GM18520 (cell line): Measurements from ENCODE around the gene SYNGR2.
A peak's percentile ranks its signal among the peaks of the same experiment; 100 is the strongest.
"Not testable (repeated sequence)": the region's sequence is repeated elsewhere in the genome, so short reads cannot be mapped to it uniquely, and the experiment has no call there.

Experiments used
- ATAC-seq: cut with Tn5 transposase; IDR thresholded peaks from one replicate; pipeline ENCODE4 v1.9.1; 2021; ENCODE audit not compliant: unreplicated experiment

SYNGR2 gene

GRCh38 chr17:78129351-78130089, 38.9 kb upstream of the SYNGR2 start:
- no peak for ATAC-seq

DNA sequence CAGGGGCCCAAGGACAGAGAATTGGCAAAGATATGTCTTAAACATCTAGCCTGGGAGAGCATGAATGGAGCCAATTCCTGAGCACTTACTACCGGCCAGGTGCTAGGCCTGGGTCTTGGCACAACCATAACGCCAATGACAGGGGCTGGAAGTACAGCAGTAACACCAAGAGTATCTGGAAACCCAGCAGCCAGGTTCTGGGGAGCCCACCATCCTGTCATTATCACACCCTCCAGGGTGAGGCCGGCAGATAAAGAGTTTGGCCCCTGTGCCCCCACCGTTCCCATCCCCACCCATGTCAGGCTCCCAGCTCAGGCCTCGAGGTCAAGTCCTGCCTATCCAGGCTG, 38.3 kb upstream of the SYNGR2 start:
- ATAC-seq: no peak

DNA sequence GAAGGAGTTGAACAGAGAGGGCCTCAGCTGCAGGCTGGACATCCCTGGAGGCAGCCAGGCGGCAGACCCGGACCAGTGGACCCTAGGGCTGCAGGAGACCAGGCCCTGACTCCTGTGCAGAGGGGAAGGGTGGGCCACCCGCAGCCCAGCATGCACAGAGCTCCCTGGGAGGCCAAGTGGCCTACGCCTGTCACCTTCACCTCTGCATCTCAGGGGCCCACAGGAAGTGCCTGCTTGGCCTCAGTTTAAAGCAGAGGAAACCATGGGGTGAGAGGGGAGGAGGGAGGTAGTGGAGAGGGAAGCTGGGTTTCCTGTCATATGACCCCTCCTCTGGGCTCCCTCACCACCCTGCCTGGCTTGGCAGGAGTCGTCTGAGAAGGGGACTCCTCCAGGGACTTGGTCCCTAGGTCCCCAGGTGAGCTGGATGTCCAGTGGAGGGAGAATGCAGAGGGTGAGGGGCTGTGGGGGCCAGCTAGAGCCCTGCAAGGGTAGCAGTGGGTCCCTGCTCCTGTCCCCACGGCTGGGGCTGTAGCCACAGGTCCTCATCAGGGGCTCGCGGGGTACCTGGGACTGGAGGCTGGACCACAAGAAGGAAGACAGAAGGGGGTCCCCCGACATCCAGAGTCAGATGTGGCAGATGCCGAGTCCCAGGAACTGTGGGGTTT, 37.8 kb upstream of the SYNGR2 start, which contains the start of gene TMC8:
Gene TMC8, plus strand, starts transcription at position 335 of the 665 bp plus-strand sequence. CDS start 818 bp downstream, outside the sequence.
- no peak for ATAC-seq

- no peak for ATAC-seq
These were observed 37.0 kb upstream of the SYNGR2 start for GRCh38 chr17:78131172-78132083.

DNA sequence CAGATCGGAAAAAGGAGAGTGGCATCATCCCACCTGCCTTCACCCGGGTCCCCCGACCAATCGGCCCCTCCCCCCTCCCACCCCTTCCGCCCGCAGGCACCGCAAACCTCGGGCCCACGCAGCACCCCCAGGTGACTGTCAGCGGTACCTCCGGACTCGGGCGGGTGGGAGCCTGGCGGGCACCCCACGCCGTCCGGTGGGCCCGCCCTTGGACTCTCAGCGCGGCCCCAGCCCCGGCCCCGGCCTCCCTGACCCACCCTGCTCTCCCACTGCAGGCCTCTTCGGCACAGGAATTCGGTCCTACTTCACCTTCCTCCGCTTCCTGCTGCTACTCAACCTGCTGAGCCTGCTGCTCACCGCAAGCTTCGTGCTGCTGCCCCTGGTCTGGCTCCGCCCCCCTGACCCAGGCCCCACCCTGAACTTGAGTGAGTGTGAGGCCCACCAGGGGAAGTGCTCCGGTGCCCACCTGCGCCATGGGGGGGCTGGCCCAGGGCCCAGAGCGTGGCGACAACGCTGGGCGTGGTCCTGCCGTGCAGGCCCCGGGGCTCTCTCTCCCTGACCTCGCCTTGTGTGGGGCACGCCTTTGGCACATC, 36.2 kb upstream of the SYNGR2 start:
- no peak for ATAC-seq

GRCh38 chr17:78132767-78133178, 35.6 kb upstream of the SYNGR2 start:
- no peak for ATAC-seq

GRCh38 chr17:78133179-78133951, 35.0 kb upstream of the SYNGR2 start:
- ATAC-seq: no peak

DNA sequence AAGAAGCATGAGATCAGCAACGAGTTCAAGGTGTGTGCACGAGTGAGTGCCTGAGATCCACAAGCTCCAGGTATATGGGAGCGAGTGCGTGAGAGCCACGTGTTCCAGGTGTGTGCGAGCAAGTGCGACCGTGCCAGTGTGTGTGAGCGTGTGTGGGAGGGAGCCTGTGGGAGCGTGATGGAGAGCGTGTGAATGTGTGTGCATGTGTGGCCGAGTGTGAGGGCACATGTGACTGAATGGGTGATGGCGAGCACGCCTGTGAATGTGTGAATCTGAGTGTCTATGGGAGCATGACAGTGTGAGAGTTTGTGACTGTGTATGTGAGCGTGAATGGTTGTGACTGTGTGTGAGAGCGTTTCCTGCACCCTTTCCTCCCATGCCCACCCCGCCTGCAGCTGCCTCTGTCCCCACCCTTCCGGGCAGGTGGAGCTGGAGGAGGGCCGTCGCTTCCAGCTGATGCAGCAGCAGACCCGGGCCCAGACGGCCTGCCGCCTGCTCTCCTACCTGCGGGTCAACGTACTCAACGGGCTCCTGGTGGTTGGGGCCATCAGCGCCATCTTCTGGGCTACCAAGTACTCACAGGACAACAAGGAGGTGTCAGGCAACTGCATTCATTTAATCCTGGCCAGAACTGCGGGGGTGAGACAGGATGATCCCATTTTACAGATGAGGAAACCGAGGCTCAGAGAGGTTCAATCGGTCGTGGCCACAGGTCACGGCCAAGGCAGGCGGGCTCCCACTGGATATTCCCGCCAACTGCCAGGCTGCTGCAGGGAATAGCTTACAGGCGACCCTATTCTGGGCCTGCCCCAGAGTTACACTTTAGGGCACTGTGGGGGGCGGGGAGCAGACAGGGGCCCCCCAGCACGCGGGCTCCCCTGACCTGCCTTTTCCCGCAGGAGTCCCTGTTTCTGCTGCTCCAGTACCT, 34.1 kb upstream of the SYNGR2 start:
- no peak for ATAC-seq

- ATAC-seq: no peak
These were observed 33.4 kb upstream of the SYNGR2 start for GRCh38 chr17:78134899-78135385.

DNA sequence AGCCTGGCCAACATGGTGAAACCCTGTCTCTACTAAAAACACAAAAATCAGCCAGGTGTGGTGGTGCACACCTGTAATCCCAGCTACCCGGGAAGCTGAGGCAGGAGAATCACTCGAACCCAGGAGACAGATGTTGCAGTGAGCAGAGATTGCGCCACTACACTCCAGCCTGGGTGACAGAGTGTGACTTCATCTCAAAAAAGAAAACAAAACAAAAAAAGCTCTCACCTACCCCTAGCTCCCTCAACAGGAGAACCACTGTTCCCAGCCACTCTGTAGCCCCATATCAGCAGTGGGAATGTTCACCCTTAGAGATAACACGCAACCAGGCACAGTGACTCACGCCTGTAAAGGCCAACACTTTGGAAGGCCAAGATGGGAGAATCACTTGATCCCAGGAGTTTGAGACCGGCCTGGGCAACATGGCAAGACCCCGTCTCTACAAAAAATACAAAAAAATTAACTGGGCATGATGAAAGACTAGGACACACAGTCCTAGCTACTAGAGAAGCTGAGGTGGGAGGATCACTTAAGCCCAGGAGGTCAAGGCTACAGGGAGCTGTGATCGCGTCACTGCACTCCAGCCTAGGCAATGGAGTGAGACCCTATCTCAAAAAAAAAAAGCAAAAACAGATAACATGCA, 32.4 kb upstream of the SYNGR2 start:
- ATAC-seq: no peak

DNA sequence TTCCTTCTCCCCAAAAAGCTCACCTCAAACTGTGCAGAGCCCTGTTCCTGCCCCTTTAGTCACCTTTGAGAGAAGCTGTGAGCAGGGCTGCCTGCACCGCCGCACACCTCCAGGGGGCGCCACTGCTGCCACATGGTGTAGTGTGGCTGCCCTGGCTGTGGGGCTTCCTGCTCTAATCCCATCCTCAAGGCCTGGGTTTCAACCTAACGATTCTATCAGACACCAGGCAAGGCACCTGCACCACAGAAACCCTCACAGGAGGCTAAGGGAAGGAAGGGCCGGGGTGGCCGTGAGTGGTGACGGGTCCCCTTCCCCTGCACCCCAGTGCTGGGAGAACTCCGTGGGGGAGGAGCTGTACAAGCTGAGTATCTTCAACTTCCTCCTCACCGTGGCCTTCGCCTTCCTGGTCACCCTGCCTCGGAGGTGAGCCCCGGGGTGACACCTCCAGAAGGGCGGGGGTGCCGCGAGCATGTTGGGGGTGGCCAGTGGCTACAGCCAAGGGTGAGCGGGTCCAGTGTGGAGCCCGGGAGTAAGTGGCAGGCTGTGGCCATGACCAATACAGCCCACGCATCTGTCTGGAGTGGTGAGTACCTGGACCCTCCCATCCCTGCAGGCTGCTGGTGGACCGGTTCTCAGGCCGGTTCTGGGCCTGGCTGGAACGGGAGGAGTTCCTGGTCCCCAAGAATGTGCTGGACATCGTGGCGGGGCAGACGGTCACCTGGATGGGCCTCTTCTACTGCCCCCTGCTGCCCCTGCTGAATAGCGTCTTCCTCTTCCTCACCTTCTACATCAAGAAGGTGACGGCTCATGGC, 30.8 kb upstream of the SYNGR2 start:
- ATAC-seq: no peak

- ATAC-seq: no peak
These were observed 29.9 kb upstream of the SYNGR2 start for GRCh38 chr17:78138204-78139060.

DNA sequence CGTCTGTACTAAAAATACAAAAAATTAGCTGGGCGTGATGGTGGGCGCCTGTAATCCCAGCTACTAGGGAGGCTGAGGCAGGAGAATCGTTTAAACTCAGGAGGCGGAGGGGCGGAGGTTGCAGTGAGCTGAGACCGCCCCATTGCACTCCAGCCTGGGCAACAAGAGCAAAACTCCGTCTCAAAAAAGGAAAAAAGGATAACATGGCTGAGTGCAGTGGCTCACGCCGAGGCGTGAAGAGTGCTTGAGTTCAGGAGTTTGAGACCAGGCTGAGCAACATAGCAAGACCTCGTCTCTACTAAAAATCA, 28.6 kb upstream of the SYNGR2 start:
- not testable (repeated sequence) for ATAC-seq

- ATAC-seq: peak; percentile 57
These were observed 28.0 kb upstream of the SYNGR2 start for GRCh38 chr17:78140169-78141051.

DNA sequence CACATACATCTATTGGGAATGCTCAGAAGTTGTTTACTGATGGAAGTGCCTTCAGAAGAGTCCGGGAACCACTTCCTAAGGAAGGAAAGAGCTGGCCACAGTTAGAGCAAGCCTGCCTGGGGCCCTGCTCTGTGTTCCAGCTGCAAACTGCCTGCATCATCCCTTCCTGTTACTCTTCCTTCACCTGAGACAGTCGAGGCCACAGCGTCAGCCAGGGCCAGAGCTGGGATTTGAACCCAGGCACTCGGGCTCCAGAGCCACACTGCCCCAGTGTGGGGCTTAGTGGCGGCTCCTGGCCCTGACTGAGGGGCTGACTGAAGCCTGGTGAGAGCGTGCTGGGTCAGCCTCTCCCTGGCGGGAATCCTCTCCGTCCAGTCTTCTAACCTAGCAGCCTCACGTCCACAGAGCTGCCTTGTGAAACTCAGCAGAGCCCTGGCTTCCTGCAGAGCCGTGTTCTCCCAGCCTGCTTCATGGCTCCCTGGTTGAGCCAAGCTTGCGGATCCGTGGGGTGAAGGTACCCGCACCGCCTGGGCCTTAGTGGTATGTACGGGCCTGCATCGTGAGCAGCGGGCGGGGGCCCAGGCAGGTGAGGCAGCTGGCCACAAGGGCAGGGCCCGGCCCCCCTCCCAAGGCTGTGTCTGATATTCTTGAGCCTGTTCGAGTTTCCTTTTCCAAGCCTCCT, 26.8 kb upstream of the SYNGR2 start:
- ATAC-seq: no peak
